IMR-90 (cell line): Measurements from ENCODE around the gene SLC4A8. TPM values are rescaled to one million over a fixed set of nuclear protein-coding genes. Genes with fewer than 3 reads are reported as not detected.

Source experiments
- ATAC-seq: fragments of 200-7000 bp; cut with Tn5 transposase; 2 replicates; pipeline ENCODE4 v1.9.1; 2020; ENCODE audit warnings: low read depth, mild to moderate bottlenecking, moderate library complexity
- BruUV-seq: library from RNA; stranded (reverse); fragments of 400-500 nt; replicated peaks from 2 replicates; lab custom pipeline; 2021; lab: Mats Ljungman, UMichigan
- CTCF ChIA-PET: fragments of 300-600 bp; formaldehyde crosslinking; extraction: SDS; loops from one replicate; lab custom pipeline; 2021; ENCODE audit warnings: antibody characterized with exemption; lab: Yijun Ruan, JAX
- POLR2A ChIA-PET: fragments of 300-600 bp; sonication (Branson Sonifier 250); formaldehyde crosslinking; loops from one replicate; lab custom pipeline; 2022; ENCODE audit warnings: antibody characterized with exemption; ENCODE audit not compliant: unreplicated experiment; lab: Charles Lee
- DNase-seq: peaks from one replicate; pipeline ENCODE4 v3.0.0; 2013
- H2AFZ ChIP-seq: replicated peaks from 2 replicates; pipeline ENCODE3; 2013; ENCODE audit warnings: low read length, mild to moderate bottlenecking; ENCODE audit not compliant: poor library complexity
- H2AK5ac ChIP-seq: 2 replicates; pipeline ENCODE4 v1.6.1; 2013; ENCODE audit warnings: low read depth, low read length, inconsistent platforms
- H2AK9ac ChIP-seq: replicated peaks from 2 replicates; pipeline ENCODE3; 2013; ENCODE audit warnings: mild to moderate bottlenecking, low read depth, low read length, moderate library complexity; ENCODE audit not compliant: poor library complexity
- H2BK120ac ChIP-seq: 2 replicates; pipeline ENCODE4 v1.6.1; 2013; ENCODE audit warnings: low read depth, low read length, inconsistent platforms
- H2BK15ac ChIP-seq: 3 replicates; pipeline ENCODE4 v1.6.1; 2013; ENCODE audit warnings: low read depth, low read length, inconsistent platforms
- H2BK20ac ChIP-seq: 2 replicates; pipeline ENCODE4 v1.6.1; 2013; ENCODE audit warnings: low read depth, mild to moderate bottlenecking, inconsistent platforms, low read length, moderate library complexity
- H2BK5ac ChIP-seq: 2 replicates; pipeline ENCODE4 v1.6.1; 2013; ENCODE audit warnings: mild to moderate bottlenecking, low read depth, low read length, inconsistent platforms; ENCODE audit not compliant: poor library complexity, severe bottlenecking
- H3K14ac ChIP-seq: replicated peaks from 2 replicates; pipeline ENCODE4 v1.6.1; 2013; ENCODE audit warnings: low read depth, low read length, inconsistent platforms
- H3K18ac ChIP-seq: 2 replicates; pipeline ENCODE4 v1.6.1; 2013; ENCODE audit warnings: low read depth, low read length, control low read depth
- H3K23ac ChIP-seq: 2 replicates; pipeline ENCODE4 v1.6.1; 2013; ENCODE audit warnings: low read depth, low read length, inconsistent platforms
- H3K27ac ChIP-seq: 2 replicates; pipeline ENCODE4 v1.5.1; 2013; ENCODE audit warnings: mild to moderate bottlenecking, control low read depth, low read length; ENCODE audit not compliant: insufficient read depth
- H3K27me3 ChIP-seq: 2 replicates; pipeline ENCODE4 v1.6.1; 2013; ENCODE audit warnings: low read length; ENCODE audit not compliant: control insufficient read depth, insufficient read depth
- H3K36me3 ChIP-seq: 2 replicates; pipeline ENCODE4 v1.6.1; 2013; ENCODE audit warnings: low read length, mixed read lengths; ENCODE audit not compliant: control insufficient read depth, insufficient read depth
- H3K4ac ChIP-seq: 2 replicates; pipeline ENCODE4 v1.6.1; 2013; ENCODE audit warnings: low read depth, low read length, inconsistent platforms
- H3K4me1 ChIP-seq: 2 replicates; pipeline ENCODE4 v1.6.1; 2013; ENCODE audit warnings: low read length, mixed read lengths; ENCODE audit not compliant: control insufficient read depth, insufficient read depth
- H3K4me2 ChIP-seq: 2 replicates; pipeline ENCODE4 v1.6.1; 2013; ENCODE audit warnings: low read depth, mild to moderate bottlenecking, control low read depth, low read length, moderate library complexity
- H3K4me3 ChIP-seq: 2 replicates; pipeline ENCODE4 v1.5.1; 2013; ENCODE audit warnings: low read depth, mild to moderate bottlenecking, control low read depth, low read length, moderate library complexity; ENCODE audit not compliant: insufficient read depth
- H3K56ac ChIP-seq: 2 replicates; pipeline ENCODE4 v1.6.1; 2013; ENCODE audit warnings: low read length, inconsistent platforms; ENCODE audit not compliant: insufficient read depth; ENCODE audit errors: extremely low read depth
- H3K79me1 ChIP-seq, 2 experiments: 2 replicates each; pipeline ENCODE4 v1.6.1; 2013; ENCODE audit warnings: low read length in 2 of 2, inconsistent platforms in 1 of 2, low read depth in 1 of 2
- H3K9ac ChIP-seq: 2 replicates; pipeline ENCODE4 v1.6.1; 2013; ENCODE audit warnings: low read depth, low read length, control low read depth
- H3K9me1 ChIP-seq: 2 replicates; pipeline ENCODE4 v1.6.1; 2013; ENCODE audit warnings: low read length, inconsistent platforms; ENCODE audit not compliant: insufficient read depth
- H3K9me3 ChIP-seq: 2 replicates; pipeline ENCODE4 v1.6.1; 2013; ENCODE audit warnings: low read length; ENCODE audit not compliant: control insufficient read depth, insufficient read depth
- H4K20me1 ChIP-seq: 2 replicates; pipeline ENCODE4 v1.6.1; 2013; ENCODE audit warnings: low read length, inconsistent platforms; ENCODE audit not compliant: insufficient read depth
- H4K5ac ChIP-seq: 2 replicates; pipeline ENCODE4 v1.6.1; 2013; ENCODE audit warnings: mild to moderate bottlenecking, low read depth, low read length, control low read depth
- H4K8ac ChIP-seq, 2 experiments: 2 replicates each; pipeline ENCODE4 v1.6.1; 2013; ENCODE audit warnings: low read depth in 2 of 2, low read length in 2 of 2, control low read depth in 1 of 2, inconsistent platforms in 1 of 2
- H4K91ac ChIP-seq: 2 replicates; pipeline ENCODE4 v1.6.1; 2013; ENCODE audit warnings: low read depth, low read length, inconsistent platforms; ENCODE audit not compliant: insufficient read depth
- BHLHE40 ChIP-seq: fragments of 150-350 bp; IDR thresholded peaks from 2 replicates; pipeline ENCODE4 v1.6.1; 2016; ENCODE audit warnings: mild to moderate bottlenecking, low read depth, low read length
- CTCF ChIP-seq: conservative IDR thresholded peaks from 2 replicates; pipeline ENCODE4 v1.5.1; 2012; ENCODE audit warnings: mild to moderate bottlenecking, low read depth, low read length, improper control_type of control experiment
- FOS ChIP-seq: fragments of 150-350 bp; IDR thresholded peaks from 2 replicates; pipeline ENCODE4 v1.6.1; 2016; ENCODE audit warnings: low read depth, low read length
- NFE2L2 ChIP-seq: fragments of 150-350 bp; IDR thresholded peaks from 2 replicates; pipeline ENCODE4 v1.6.1; 2016; ENCODE audit warnings: low read depth, mild to moderate bottlenecking, low read length
- POLR2A ChIP-seq: IDR thresholded peaks from 2 replicates; pipeline ENCODE4 v1.6.1; 2012; ENCODE audit warnings: mild to moderate bottlenecking, low read depth, low read length
- WGBS, 2 experiments: methylation state at CpG; one replicate each; pipeline versions ENCODE4 v1.1.5 to v1.1.7; 2013; ENCODE audit warnings: missing lambda C conversion rate in 2 of 2; ENCODE audit not compliant: insufficient read length in 1 of 2; ENCODE audit errors: extremely low coverage in 2 of 2; 5-methylcytosine and 5-hydroxymethylcytosine counted together
- dilution Hi-C: fragments of 300-500 bp; cut with HindIII; formaldehyde crosslinking; loops from one replicate; pipeline ENCODE4 v1.14.3; 2018; ENCODE audit warnings: low sequenced_read_pairs; ENCODE audit not compliant: unreplicated experiment
- in situ Hi-C: fragments of 300-500 bp; cut with MboI; formaldehyde crosslinking; loops from 3 replicates; pipeline ENCODE4 v1.14.3; 2019; ENCODE audit warnings: low sequenced_read_pairs, inconsistent platforms, mixed read lengths
- intact Hi-C: fragments of 100-400 bp; cut with micrococcal nuclease; formaldehyde crosslinking; loops from 2 replicates; pipeline ENCODE4 v1.10.0; 2022
- polyA plus RNA-seq, 3 experiments: library from polyadenylated mRNA; depleted of rRNA; stranded (reverse); fragments of >200 nt; gene quantifications; 2 replicates each; pipeline ENCODE4 v1.2.3, GENCODE V29; 2012; ENCODE audit warnings: low replicate concordance in 1 of 3
- total RNA-seq: library from RNA; depleted of rRNA; stranded (reverse); fragments of >200 nt; gene quantifications from 2 replicates; pipeline ENCODE4 v1.2.3, GENCODE V29; 2012

SLC4A8 gene
- total and polyA plus RNA-seq, 2 of the 4 experiments (the other 2 are of a cell fraction) = 3.1 to 5.2 TPM

DNA sequence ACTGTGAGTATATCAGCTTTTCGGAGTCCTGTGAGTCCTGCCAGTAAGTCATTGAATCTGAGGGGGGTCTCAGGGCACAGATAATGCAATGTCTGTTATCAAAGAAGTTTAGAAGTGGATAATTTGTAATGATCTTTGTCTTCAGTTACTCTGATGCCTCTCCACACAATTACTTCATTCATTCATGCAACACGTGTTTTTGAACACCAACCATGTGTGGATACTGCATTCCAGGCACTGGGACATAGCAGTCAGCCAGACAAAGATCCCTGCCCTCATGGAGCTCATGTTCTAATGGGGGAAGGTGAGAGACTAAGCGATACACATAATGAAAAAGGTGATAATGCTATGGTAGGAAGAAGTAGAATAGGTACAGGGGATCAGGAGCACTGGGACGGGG lies 105.6 kb downstream of the SLC4A8 start:
- Histone ChIP-seq H3K4me2 (no peak overlapping the region), H3K9ac (no peak overlapping the region), H3K18ac (no peak overlapping the region), H3K36me3 (no peaks in the 10 kb centered on the region), H3K4me1 (peaks cover 5% of the 10 kb centered on the region; the same call in 1 of the 2 replicates), H2AK5ac (no peak overlapping the region), H3K27ac (no peak overlapping the region), H2BK15ac (no peak overlapping the region), H2BK20ac (no peak overlapping the region), H2BK5ac (no peak overlapping the region), H3K4ac (no peak overlapping the region), H3K23ac (no peak overlapping the region), H2AK9ac (no peak overlapping the region), H4K20me1 (no peaks in the 10 kb centered on the region), H3K79me1 (no peaks in the 10 kb centered on the region), H2AFZ (no peak overlapping the region), H3K27me3 (no peaks in the 10 kb centered on the region), H2BK120ac (no peak overlapping the region), H3K9me1 (peaks cover 3% of the 10 kb centered on the region; the same call in 1 of the 2 replicates), H4K5ac (no peak overlapping the region), H3K9me3 (no peaks in the 10 kb centered on the region), H4K8ac (no peak overlapping the region), H3K14ac (no peak overlapping the region), H3K56ac (no peak overlapping the region), H4K91ac (no peak overlapping the region), H3K4me3 (no peak overlapping the region)
- intact Hi-C loops (loop anchor here (5.0 kb wide), 2 partner anchors 147 to 347 kb away; no protein-coding TSS in a partner anchor), in situ Hi-C loops (loop anchor here (10.0 kb wide), 1 partner anchor 275 kb away; no protein-coding TSS in a partner anchor), dilution Hi-C loops (no loop called here)
- CTCF ChIA-PET = no interaction called here
- BruUV-seq = no TSS peak
- DNase-seq (no peak), ATAC-seq (no peak)
- TF ChIP-seq FOS (no peak), CTCF (no peak), POLR2A (no peak), NFE2L2 (no peak), BHLHE40 (no peak)
- POLR2A ChIA-PET = no interaction called here
- no CpG with 5 or more reads among the region's 4 CpGs for WGBS, 2 experiments
